SU-DHL-6 (cell line): ENCODE results near the gene NDUFA3.

Experiments
- H2AFZ ChIP-seq: fragments of 200-600 bp; sonication (generic); 2 replicates; pipeline ENCODE4 v1.6.1; 2014; ENCODE audit warnings: low read depth, mild to moderate bottlenecking, moderate library complexity, mixed read lengths, antibody characterized with exemption, low read length; ENCODE audit not compliant: severe bottlenecking
- H3F3A ChIP-seq: fragments of 200-600 bp; shearing (Covaris generic); 2 replicates; pipeline ENCODE4 v1.6.0; 2016; ENCODE audit warnings: antibody characterized with exemption, mild to moderate bottlenecking; ENCODE audit not compliant: insufficient read depth
- H3K27ac ChIP-seq: fragments of 200-600 bp; sonication (generic); 2 replicates; pipeline ENCODE4 v1.5.1; 2016; ENCODE audit warnings: low read depth, mild to moderate bottlenecking, low read length, moderate library complexity, mixed read lengths
- H3K27me3 ChIP-seq: fragments of 200-600 bp; sonication (generic), shearing (Covaris generic); 2 replicates; pipeline ENCODE4 v1.6.0; 2014; ENCODE audit warnings: mild to moderate bottlenecking, low read length
- H3K36me3 ChIP-seq: fragments of 200-600 bp; sonication (generic); 2 replicates; pipeline ENCODE4 v1.6.1; 2014; ENCODE audit warnings: mild to moderate bottlenecking, low read length, mixed read lengths
- H3K4me2 ChIP-seq: fragments of 300-600, 200-600 bp; shearing (Covaris generic), sonication (generic); 2 replicates; pipeline ENCODE4 v1.6.0; 2014; ENCODE audit warnings: low read length, low read depth, mild to moderate bottlenecking; ENCODE audit not compliant: poor library complexity, severe bottlenecking
- H3K4me3 ChIP-seq: fragments of 200-600 bp; sonication (generic); 2 replicates; pipeline ENCODE4 v1.5.1; 2014; ENCODE audit warnings: antibody characterized with exemption, low read length, mild to moderate bottlenecking, mixed read lengths; ENCODE audit not compliant: insufficient read depth, poor library complexity, severe bottlenecking
- H3K79me2 ChIP-seq: fragments of 200-600 bp; sonication (generic); 2 replicates; pipeline ENCODE4 v1.6.1; 2014; ENCODE audit warnings: mild to moderate bottlenecking, low read length, moderate library complexity; ENCODE audit not compliant: insufficient read depth
- H3K9ac ChIP-seq: fragments of 200-600 bp; sonication (generic); 2 replicates; pipeline ENCODE4 v1.7.0; 2014; ENCODE audit warnings: mild to moderate bottlenecking, low read length
- H3K9me2 ChIP-seq: fragments of 200-600 bp; sonication (generic); replicated peaks from 2 replicates; pipeline ENCODE4 v1.6.1; 2014; ENCODE audit warnings: low read length; ENCODE audit not compliant: insufficient read depth
- H3K9me3 ChIP-seq: fragments of 200-600 bp; sonication (generic); 2 replicates; pipeline ENCODE4 v1.6.1; 2014; ENCODE audit warnings: low read length, mixed read lengths; ENCODE audit not compliant: insufficient read depth
- H4K20me1 ChIP-seq: fragments of 200-600 bp; sonication (generic); 2 replicates; pipeline ENCODE4 v1.6.1; 2014; ENCODE audit warnings: low read depth, mild to moderate bottlenecking, antibody characterized with exemption, low read length, moderate library complexity, mixed read lengths
- EZH2phosphoT487 ChIP-seq: fragments of 200-600 bp; sonication (generic), shearing (Covaris generic); conservative IDR thresholded peaks from 2 replicates; pipeline ENCODE4 v1.6.1; 2018; ENCODE audit warnings: mild to moderate bottlenecking, antibody characterized with exemption, low read length, moderate library complexity, mixed read lengths
- TF ChIP-seq, protein P1 (sequence below): fragments of 200-600 bp; sonication (generic); IDR thresholded peaks from one replicate; pipeline ENCODE4 v1.5.1; 2017; ENCODE audit warnings: antibody characterized with exemption, mild to moderate bottlenecking, low read length, moderate library complexity; ENCODE audit not compliant: insufficient read depth, poor library complexity, severe bottlenecking

NDUFA3 gene

GRCh38 chr19:54155694-54156093 lies 53.0 kb downstream of the NDUFA3 start:
- no peak overlapping the region for H3K27ac ChIP-seq
- H3K79me2 ChIP-seq: no peaks in the 10 kb centered on the region
- no peaks in the 10 kb centered on the region for H3K9me3 ChIP-seq
- H3K9me2 ChIP-seq: no peaks in the 10 kb centered on the region
- no peak overlapping the region for H3K4me3 ChIP-seq
- no peak overlapping the region for H3K4me2 ChIP-seq
- no peak overlapping the region for H3K9ac ChIP-seq
- H3F3A ChIP-seq: peaks cover 22% of the 10 kb centered on the region; the same call in 1 of the 2 replicates
- no peaks in the 10 kb centered on the region for H3K27me3 ChIP-seq
- no peaks in the 10 kb centered on the region for H4K20me1 ChIP-seq
- no peaks in the 10 kb centered on the region for H3K36me3 ChIP-seq
- no peak overlapping the region for H2AFZ ChIP-seq
- no peak for TF ChIP-seq EZH2phosphoT487
- TF ChIP-seq, protein P1, sequence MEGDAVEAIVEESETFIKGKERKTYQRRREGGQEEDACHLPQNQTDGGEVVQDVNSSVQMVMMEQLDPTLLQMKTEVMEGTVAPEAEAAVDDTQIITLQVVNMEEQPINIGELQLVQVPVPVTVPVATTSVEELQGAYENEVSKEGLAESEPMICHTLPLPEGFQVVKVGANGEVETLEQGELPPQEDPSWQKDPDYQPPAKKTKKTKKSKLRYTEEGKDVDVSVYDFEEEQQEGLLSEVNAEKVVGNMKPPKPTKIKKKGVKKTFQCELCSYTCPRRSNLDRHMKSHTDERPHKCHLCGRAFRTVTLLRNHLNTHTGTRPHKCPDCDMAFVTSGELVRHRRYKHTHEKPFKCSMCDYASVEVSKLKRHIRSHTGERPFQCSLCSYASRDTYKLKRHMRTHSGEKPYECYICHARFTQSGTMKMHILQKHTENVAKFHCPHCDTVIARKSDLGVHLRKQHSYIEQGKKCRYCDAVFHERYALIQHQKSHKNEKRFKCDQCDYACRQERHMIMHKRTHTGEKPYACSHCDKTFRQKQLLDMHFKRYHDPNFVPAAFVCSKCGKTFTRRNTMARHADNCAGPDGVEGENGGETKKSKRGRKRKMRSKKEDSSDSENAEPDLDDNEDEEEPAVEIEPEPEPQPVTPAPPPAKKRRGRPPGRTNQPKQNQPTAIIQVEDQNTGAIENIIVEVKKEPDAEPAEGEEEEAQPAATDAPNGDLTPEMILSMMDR: no peak

DNA sequence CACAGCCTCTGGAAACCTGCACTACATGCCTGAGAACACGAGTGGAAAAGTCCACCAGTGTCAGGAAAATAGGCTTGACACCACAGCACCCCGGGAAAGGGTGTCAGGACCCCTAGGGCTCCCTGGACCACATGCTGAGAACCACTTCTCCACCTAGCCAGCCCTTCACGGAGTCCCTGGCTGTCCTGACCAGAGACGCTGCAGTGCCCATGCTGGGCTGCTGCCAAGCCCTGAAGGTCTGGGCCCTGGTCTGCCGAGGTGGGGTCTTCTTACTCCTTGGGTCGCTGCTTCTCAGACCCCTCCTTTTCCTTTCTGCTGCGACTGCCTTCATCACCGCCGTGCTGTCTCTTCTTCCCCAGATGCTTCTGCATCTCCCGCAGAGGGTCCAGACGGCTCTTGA lies 53.8 kb downstream of the NDUFA3 start:
- no peak overlapping the region for H3K27ac ChIP-seq
- TF ChIP-seq EZH2phosphoT487: no peak
- TF ChIP-seq, protein P1: no peak
- H3K4me2 ChIP-seq: no peak overlapping the region
- H3K27me3 ChIP-seq: no peaks in the 10 kb centered on the region
- no peaks in the 10 kb centered on the region for H3K9me3 ChIP-seq
- H3F3A ChIP-seq: peaks cover 22% of the 10 kb centered on the region; the same call in 1 of the 2 replicates
- no peaks in the 10 kb centered on the region for H3K36me3 ChIP-seq
- H2AFZ ChIP-seq: no peak overlapping the region
- no peak overlapping the region for H3K4me3 ChIP-seq
- no peaks in the 10 kb centered on the region for H3K9me2 ChIP-seq
- no peak overlapping the region for H3K9ac ChIP-seq
- H4K20me1 ChIP-seq: no peaks in the 10 kb centered on the region
- no peaks in the 10 kb centered on the region for H3K79me2 ChIP-seq

- Histone ChIP-seq H3K36me3 (no peaks in the 10 kb centered on the region), H3K79me2 (no peaks in the 10 kb centered on the region), H4K20me1 (no peaks in the 10 kb centered on the region), H3K9me2 (no peaks in the 10 kb centered on the region), H3K9ac (no peak overlapping the region), H3K27me3 (no peaks in the 10 kb centered on the region), H3F3A (peaks cover 22% of the 10 kb centered on the region; the same call in 1 of the 2 replicates), H3K4me2 (no peak overlapping the region), H3K9me3 (no peaks in the 10 kb centered on the region), H3K27ac (no peak overlapping the region), H2AFZ (no peak overlapping the region), H3K4me3 (no peak overlapping the region)
- no peak for TF ChIP-seq EZH2phosphoT487
- TF ChIP-seq, protein P1: no peak
These were observed 54.3 kb downstream of the NDUFA3 start for GRCh38 chr19:54156953-54157352.
